Thyroid gland (tissue), 4 donors: Measurements from ENCODE around the gene HOXD8.

Experiments used
- POLR2A ChIP-seq, 2 donors: fragments of 450-650 bp; IDR thresholded peaks; one replicate each; pipeline ENCODE4 v1.6.1; 2017; ENCODE audit warnings: antibody characterized with exemption in 2 of 2, mild to moderate bottlenecking in 2 of 2, moderate library complexity in 1 of 2
- TF ChIP-seq, protein P1 (sequence below), 6 experiments: fragments of 200-600 bp in 3 of 6; fragments of 450-650 bp in 3 of 6; sonication (generic) in 3 of 6; IDR thresholded peaks; one replicate each; pipeline ENCODE4 v1.5.1; 2016 to 2019; ENCODE audit warnings: antibody characterized with exemption in 6 of 6, mild to moderate bottlenecking in 2 of 6, inconsistent platforms in 1 of 6, moderate library complexity in 1 of 6

DNA sequence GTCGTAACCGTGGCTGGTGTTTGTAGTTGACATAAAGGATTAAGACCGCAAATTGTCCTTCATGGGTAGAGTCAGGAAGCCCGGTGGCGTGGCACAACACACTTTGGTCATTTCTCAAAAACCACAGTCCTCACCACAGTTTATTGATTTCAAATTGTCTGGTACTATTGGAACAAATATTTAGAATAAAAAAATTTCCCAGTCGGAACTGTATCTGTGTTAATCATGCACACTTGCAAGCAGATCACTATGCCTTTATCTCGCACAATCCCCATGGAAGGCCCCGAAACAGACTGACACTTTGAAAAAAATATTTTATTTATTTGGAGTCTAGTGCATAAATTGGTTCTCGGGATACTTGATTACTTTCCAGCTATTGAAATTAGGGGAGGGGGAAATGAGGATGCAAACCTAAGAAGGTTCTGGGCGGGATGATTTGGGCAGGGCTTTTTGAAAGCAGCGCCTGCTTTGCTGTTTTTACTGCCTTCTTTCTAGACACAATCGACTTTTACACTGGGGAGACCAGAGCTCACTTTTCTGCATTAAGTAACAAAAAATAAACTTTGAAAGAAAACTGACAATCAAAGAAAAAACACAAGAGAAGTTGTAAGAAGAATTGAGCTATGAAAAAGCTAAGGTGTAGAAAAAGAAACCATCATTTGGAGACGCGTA, 43.5 kb downstream of the HOXD8 start:
- TF ChIP-seq POLR2A (IDR thresholded peaks at IDR 0.05), result no peak
- TF ChIP-seq, protein P1, sequence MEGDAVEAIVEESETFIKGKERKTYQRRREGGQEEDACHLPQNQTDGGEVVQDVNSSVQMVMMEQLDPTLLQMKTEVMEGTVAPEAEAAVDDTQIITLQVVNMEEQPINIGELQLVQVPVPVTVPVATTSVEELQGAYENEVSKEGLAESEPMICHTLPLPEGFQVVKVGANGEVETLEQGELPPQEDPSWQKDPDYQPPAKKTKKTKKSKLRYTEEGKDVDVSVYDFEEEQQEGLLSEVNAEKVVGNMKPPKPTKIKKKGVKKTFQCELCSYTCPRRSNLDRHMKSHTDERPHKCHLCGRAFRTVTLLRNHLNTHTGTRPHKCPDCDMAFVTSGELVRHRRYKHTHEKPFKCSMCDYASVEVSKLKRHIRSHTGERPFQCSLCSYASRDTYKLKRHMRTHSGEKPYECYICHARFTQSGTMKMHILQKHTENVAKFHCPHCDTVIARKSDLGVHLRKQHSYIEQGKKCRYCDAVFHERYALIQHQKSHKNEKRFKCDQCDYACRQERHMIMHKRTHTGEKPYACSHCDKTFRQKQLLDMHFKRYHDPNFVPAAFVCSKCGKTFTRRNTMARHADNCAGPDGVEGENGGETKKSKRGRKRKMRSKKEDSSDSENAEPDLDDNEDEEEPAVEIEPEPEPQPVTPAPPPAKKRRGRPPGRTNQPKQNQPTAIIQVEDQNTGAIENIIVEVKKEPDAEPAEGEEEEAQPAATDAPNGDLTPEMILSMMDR (IDR thresholded peaks at IDR 0.05), result no peak
